Lower lobe of right lung (tissue), 2 donors: ENCODE results near the gene KCNK4. TPM values are rescaled to one million over a fixed set of nuclear protein-coding genes. Genes with fewer than 3 reads are reported as not detected.
A peak's percentile ranks its signal among the peaks of the same experiment; 100 is the strongest.
"Not testable (repeated sequence)": the region's sequence is repeated elsewhere in the genome, so short reads cannot be mapped to it uniquely, and the experiment has no call there.

ENCODE experiments used
- ATAC-seq, 2 donors: fragments of 200-7000 bp; cut with Tn5 transposase; one replicate each; pipeline ENCODE4 v1.9.1; 2020 to 2022; ENCODE audit warnings: mild to moderate bottlenecking in 2 of 2, moderate library complexity in 2 of 2
- DNase-seq: peaks from one replicate; pipeline ENCODE4 v3.0.0-alpha.2; 2020
- H3K27ac ChIP-seq: fragments of 200-600 bp; one replicate; pipeline ENCODE4 v1.8.0; 2022
- H3K27me3 ChIP-seq: fragments of 200-600 bp; one replicate; pipeline ENCODE4 v1.8.0; 2022; ENCODE audit warnings: low read depth
- H3K36me3 ChIP-seq: fragments of 200-600 bp; one replicate; pipeline ENCODE4 v1.8.0; 2022; ENCODE audit warnings: mild to moderate bottlenecking
- H3K4me1 ChIP-seq: fragments of 200-600 bp; one replicate; pipeline ENCODE4 v1.8.0; 2022
- H3K4me3 ChIP-seq: fragments of 200-600 bp; one replicate; pipeline ENCODE4 v1.8.0; 2022; ENCODE audit warnings: mild to moderate bottlenecking
- H3K9me3 ChIP-seq: fragments of 200-600 bp; one replicate; pipeline ENCODE4 v1.8.0; 2022
- intact Hi-C: fragments of 100-400 bp; cut with DNase I; formaldehyde crosslinking; loops from one replicate; pipeline ENCODE4 v1.11.0; 2022
- total RNA-seq: library from RNA; stranded (reverse); fragmentation: NEBNext Ultra II Directional; extraction: Animal tissue kit (Norgen Biotek cat#: 25700); gene quantifications from one replicate; pipeline ENCODE4 v1.2.1, GENCODE V29; 2021
- TF ChIP-seq, protein P1 (sequence below): fragments of 200-600 bp; IDR thresholded peaks from one replicate; pipeline ENCODE4 v1.8.0; 2022; ENCODE audit warnings: antibody characterized with exemption, mild to moderate bottlenecking
- donor health status: DM: no; HTN: yes; CAD: no; lungs with severe emphysema.

KCNK4 gene
- total RNA-seq, 1 donor from 2014 or later: not detected

- intact Hi-C loops: no loop called here
- Histone ChIP-seq H3K9me3 (no peaks in the 10 kb centered on the region), H3K4me1 (peaks cover 29% of the 10 kb centered on the region), H3K36me3 (peaks cover 18% of the 10 kb centered on the region), H3K27ac (peak overlapping the region; percentile 77), H3K4me3 (no peak overlapping the region), H3K27me3 (no peaks in the 10 kb centered on the region)
- peak; percentile 77 for DNase-seq
- ATAC-seq: peak; percentile 27 to 49
- TF ChIP-seq, protein P1, sequence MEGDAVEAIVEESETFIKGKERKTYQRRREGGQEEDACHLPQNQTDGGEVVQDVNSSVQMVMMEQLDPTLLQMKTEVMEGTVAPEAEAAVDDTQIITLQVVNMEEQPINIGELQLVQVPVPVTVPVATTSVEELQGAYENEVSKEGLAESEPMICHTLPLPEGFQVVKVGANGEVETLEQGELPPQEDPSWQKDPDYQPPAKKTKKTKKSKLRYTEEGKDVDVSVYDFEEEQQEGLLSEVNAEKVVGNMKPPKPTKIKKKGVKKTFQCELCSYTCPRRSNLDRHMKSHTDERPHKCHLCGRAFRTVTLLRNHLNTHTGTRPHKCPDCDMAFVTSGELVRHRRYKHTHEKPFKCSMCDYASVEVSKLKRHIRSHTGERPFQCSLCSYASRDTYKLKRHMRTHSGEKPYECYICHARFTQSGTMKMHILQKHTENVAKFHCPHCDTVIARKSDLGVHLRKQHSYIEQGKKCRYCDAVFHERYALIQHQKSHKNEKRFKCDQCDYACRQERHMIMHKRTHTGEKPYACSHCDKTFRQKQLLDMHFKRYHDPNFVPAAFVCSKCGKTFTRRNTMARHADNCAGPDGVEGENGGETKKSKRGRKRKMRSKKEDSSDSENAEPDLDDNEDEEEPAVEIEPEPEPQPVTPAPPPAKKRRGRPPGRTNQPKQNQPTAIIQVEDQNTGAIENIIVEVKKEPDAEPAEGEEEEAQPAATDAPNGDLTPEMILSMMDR: no peak
These were observed 30.4 kb downstream of the KCNK4 start for GRCh38 chr11:64321533-64321932.

DNA sequence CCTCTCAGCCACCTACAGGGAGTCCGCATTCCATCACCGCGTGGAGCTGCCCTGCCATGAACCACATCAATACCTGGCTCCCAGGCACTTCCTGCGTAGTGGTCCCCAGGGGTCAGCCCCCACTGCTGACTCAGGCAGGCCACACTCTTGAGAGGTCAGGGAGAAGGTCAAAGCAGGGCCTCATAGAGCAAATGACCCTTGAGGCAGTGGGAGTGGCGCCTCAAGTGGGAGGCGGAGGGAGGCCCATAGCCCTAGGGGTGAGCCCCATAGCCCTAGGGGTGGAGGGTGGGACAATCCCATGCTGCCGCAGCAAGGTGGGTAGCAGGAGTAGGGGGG, 31.8 kb downstream of the KCNK4 start:
- no peaks in the 10 kb centered on the region for H3K9me3 ChIP-seq
- H3K27me3 ChIP-seq: no peaks in the 10 kb centered on the region
- intact Hi-C loops: no loop called here
- TF ChIP-seq, protein P1: no peak
- H3K4me1 ChIP-seq: peaks cover 24% of the 10 kb centered on the region
- ATAC-seq (no peak), DNase-seq (no peak)
- H3K36me3 ChIP-seq: peaks cover 17% of the 10 kb centered on the region
- H3K4me3 ChIP-seq: no peak overlapping the region
- H3K27ac ChIP-seq: no peak overlapping the region

DNA sequence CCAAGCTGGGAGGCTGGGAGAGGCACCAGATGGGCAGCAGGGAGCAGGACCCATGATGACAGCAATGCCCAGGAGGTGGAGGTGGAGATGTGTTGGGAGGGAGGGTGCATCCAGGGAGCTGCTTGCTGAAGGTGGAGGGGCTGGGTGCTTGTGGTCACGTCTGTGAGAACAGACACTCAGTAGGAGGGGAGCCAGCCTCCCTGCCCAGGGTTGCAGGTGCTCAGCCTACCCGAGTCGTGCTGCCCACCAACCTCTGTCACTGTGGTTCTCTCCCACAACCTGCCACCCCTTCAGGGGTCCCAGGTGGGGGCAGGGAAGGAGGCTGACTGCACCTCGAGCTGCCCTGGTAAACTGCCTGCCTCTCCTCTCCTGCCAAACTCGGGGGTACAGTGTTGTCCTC, 32.3 kb downstream of the KCNK4 start:
- DNase-seq: no peak
- Histone ChIP-seq H3K4me3 (no peak overlapping the region), H3K27ac (no peak overlapping the region), H3K9me3 (no peaks in the 10 kb centered on the region), H3K36me3 (peaks cover 17% of the 10 kb centered on the region), H3K4me1 (peaks cover 24% of the 10 kb centered on the region), H3K27me3 (no peaks in the 10 kb centered on the region)
- intact Hi-C loops: no loop called here
- no peak for ATAC-seq
- TF ChIP-seq, protein P1: no peak

DNA sequence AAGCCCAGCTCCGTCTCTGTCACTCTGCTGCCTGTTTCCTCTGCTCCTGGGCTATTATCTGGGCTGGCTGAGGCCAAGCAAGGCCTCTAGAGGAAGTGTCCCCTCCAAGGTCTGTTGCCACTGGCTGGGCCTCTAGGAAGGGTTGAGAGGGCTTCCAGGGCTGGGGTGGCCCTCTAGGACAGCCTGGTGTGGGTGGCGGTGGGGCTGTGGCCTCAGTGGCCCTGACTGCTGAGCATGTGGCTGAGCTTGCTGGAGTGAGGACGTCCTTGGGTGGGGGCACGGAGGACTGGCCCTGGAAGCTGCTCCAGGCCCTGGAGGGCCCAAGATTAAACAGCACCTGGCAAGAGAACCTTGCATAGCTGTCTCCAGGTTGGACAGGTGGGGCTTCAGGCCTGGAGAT, 32.9 kb downstream of the KCNK4 start:
- ATAC-seq, DNase-seq, H3K4me3 ChIP-seq, H3K27me3 ChIP-seq, intact Hi-C loops, H3K9me3 ChIP-seq, H3K27ac ChIP-seq: not testable (repeated sequence)
- Histone ChIP-seq H3K36me3 (peaks cover 17% of the 10 kb centered on the region), H3K4me1 (peaks cover 21% of the 10 kb centered on the region)

- no peak overlapping the region for H3K27ac ChIP-seq
- TF ChIP-seq, protein P1: no peak
- H3K4me3 ChIP-seq: no peak overlapping the region
- no peak for DNase-seq
- ATAC-seq: no peak
- peaks cover 13% of the 10 kb centered on the region for H3K4me1 ChIP-seq
- no peaks in the 10 kb centered on the region for H3K27me3 ChIP-seq
- H3K36me3 ChIP-seq: peaks cover 17% of the 10 kb centered on the region
- intact Hi-C loops: no loop called here
- H3K9me3 ChIP-seq: no peaks in the 10 kb centered on the region
These were observed 33.8 kb downstream of the KCNK4 start for GRCh38 chr11:64324692-64325469.

DNA sequence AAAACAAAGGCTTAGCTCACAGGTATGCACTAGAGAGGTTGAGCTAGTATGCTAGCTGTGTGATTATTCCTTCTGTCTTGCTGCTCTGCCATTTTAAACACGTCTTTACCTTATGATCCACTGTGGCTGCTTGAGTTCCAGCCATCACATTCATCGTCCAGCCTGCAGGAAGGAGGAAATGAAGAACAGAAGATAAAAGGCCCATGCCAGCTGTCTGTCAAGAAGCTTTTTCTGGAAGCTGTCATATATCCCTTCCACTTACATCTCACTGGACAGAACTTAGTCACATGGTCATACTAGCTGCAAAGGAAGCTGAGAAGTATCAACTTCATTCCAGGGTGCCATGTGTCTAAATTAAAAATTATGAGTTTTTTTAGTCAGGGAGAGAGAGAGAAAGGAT, 36.3 kb downstream of the KCNK4 start:
- intact Hi-C loops: no loop called here
- Histone ChIP-seq H3K36me3 (peaks cover 5% of the 10 kb centered on the region), H3K27me3 (no peaks in the 10 kb centered on the region), H3K9me3 (no peaks in the 10 kb centered on the region), H3K27ac (no peak overlapping the region), H3K4me1 (peaks cover 20% of the 10 kb centered on the region), H3K4me3 (no peak overlapping the region)
- no peak for ATAC-seq
- DNase-seq: no peak
- TF ChIP-seq, protein P1: no peak
